Measurements from ENCODE around the gene MIS18A.
A peak's percentile ranks its signal among the peaks of the same experiment; 100 is the strongest.
"Not testable (repeated sequence)": the region's sequence is repeated elsewhere in the genome, so short reads cannot be mapped to it uniquely, and the experiment has no call there.

MIS18A gene

GRCh38 chr21:32304998-32305397 is 26.1 kb upstream of the MIS18A start:
- no peak for DNase-seq (ENCODE audit: low spot score)

GRCh38 chr21:32303385-32303784 is 24.5 kb upstream of the MIS18A start:
- DNase-seq (ENCODE audit: low spot score): no peak

DNA sequence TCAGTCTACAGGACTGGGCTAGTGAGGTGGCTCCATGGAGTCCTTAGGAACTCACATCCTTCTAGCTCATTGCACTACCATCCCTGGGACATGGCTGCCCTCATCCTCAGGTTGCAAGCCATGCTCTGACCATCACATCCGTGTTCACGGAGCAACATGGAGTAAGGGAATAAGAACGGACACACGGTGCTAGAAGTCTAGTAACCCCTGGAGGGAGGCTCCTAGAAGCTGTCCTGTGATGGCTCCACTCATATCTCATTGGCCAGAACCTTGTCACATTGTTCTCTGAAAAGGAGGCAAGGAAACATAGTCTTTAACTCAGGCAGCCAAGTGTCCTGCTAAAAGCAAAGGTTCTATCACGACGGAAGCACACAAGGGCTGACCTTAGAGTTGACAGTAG is 23.7 kb upstream of the MIS18A start:
- no peak for DNase-seq (ENCODE audit: low spot score)

DNA sequence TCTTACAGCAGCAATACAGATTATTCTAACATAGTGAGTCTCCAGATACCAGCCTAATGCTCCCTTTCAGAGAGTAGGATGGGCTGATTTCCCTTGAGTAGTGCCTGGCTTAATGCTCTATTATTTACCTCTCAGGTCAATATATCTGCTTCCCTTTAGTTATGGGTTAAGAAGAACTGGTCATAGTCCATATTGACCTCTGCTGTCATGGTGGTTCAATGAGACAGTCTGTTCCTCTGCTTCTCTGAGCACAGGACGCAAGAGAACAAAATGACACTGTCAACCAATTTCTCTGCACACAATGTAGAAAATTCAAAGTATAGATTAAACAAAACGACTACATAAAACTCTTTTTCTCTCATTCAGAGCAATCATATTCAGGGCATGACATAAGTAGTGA is 22.7 kb upstream of the MIS18A start:
- DNase-seq (ENCODE audit: low spot score): no peak

DNA sequence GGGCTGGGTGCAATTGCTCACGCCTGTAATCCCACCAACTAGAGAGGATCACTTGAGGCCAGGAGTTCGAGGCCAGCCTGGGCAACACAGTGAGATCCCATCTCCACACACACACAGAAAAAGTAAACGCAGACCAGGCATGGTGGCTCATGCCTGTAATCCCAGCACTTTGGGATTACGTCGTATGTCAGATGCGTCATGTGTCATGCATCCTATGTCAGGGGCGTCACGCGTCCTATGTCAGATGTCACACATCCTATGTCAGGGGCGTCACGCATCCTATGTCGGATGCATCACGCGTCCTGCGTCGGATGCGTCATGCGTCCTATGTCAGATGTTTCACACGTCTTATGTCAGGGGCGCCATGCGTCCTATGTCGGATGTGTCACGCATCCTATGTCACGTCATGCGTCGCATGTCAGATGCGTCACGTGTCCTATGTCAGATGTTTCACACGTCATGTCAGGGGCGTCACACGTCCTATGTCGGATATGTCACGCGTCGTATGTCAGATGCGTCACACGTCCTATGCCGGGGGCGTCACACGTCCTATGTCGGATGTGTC is 21.4 kb upstream of the MIS18A start:
- DNase-seq (ENCODE audit: low spot score): no peak

GRCh38 chr21:32299695-32300094 is 20.8 kb upstream of the MIS18A start:
- no peak for DNase-seq (ENCODE audit: low spot score)

DNA sequence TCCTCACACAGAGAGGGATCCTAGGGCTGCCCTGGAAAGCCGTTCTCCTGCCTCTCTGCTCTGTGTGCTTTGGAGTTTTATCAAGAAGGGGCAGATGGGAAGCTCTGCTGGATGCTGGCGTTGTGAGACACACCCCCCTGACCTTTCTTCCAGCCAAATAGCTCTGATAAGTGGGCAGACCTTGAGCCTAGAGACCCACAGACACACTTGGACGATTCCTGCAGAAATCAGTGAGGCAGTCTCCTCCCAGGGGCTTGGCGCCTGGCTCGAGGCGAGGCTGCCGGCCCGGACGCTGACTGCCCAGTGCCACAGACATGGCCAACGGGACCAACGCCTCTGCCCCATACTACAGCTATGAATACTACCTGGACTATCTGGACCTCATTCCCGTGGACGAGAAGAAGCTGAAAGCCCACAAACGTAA is 19.8 kb upstream of the MIS18A start, which contains the start of gene MRAP:
TSS of gene MRAP (plus strand) at position 198 of the 424 bp plus-strand sequence. CDS start at position 315, 117 bp downstream.
- no peak for DNase-seq (ENCODE audit: low spot score)

DNA sequence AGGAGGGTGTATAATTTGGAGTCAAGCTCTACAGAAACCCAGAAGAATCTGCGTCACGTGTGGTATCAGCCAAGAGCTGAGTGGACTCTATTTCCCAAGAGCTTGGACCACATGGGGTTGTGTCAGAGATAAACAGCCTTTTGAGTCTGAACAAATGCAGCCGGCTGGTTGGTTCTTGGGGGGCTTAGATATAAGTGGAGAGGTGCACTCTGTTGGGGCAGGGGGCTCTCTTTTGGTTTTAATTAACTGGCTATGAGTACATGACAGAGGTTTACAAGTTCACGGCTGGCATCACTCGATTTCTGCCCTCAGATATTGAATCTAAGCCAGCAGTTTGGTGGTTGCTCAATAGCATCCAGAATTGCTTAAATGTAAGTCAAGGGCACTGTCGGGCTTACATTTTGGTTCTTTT is 19.3 kb upstream of the MIS18A start:
- peak; percentile 38 for DNase-seq (ENCODE audit: low spot score)

DNA sequence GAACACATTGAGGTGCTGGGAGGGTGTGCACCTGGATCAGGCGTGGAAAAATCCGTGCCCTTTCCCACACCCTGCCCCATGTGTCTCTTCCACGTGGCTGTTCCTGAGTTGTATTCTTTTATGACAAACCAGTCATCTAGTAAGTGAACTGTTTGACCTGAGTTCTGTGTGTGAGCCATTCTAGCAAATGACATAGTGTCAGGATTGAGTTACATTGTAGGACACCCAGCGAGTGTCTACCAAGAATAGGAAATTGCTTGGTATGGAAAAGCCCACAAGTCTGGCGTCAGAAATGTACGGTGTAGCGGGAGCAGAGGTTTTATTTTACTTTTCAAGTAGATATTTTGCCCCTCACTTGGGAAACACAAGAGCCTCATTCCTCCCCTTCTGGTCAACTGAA is 18.6 kb upstream of the MIS18A start:
- DNase-seq (ENCODE audit: low spot score): no peak

GRCh38 chr21:32285476-32285875 is 6.6 kb upstream of the MIS18A start:
- no peak for DNase-seq (ENCODE audit: low spot score)

DNA sequence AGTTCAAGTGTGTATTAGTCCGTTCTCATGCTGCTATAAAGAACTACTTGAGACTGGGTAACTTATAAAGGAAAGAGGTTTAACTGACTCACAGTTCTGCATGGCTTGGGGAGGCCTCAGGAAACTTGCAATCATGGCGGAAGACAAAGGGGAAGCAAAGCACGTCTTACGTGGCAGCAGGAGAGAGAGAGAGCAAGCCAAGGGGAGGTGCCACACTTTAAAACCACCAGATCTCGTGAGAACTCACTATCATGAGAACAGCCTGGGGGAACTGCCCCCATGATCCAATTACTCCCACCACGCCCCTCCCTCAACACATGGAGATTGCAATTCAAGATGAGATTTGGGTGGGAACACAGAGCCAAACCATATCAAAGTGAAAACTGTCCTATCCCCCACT is 4.1 kb upstream of the MIS18A start:
- DNase-seq (ENCODE audit: low spot score): no peak

- DNase-seq (ENCODE audit: low spot score): no peak
Observed at GRCh38 chr21:32281531-32281930, 2.7 kb upstream of the MIS18A start.

DNA sequence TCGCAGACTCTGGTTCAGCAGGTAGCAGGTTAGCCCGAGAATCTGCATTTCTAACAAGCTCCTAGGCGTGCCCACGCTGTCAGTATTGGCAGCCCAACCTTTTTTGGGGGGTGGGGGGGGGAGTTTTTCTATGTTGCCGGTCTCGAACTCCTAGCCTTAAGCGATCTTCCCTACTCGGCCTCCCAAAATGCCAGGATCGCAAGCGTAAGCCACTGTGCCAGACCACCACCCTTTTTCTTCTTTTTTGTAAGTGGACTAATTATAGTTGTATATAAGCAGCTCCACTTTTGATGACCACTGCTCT is 480 bp upstream of the MIS18A start:
- DNase-seq (ENCODE audit: low spot score): no peak

DNA sequence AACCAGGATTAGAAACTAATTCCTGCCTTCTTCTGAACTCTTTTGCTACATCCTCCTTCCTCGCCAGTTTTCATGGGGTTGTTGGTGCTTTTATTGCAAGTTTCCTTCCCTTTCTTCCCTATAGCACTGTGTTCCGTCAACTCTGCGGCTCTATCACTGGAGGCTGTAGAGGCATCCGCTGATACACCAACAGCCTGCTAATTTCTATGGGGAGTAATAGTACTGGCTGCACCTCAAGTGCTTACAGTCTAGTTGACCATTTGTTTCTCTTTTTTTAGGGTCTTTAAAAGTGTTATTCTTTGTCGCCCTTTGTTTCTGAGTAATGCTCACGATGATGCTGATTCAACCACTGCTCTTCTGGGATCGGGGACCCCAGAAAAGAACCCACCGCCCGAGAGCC is 746 bp downstream of the MIS18A start:
- DNase-seq (ENCODE audit: low spot score): no peak

GRCh38 chr21:32276671-32277070 is 2.2 kb downstream of the MIS18A start:
- no peak for DNase-seq (ENCODE audit: low spot score)

GRCh38 chr21:32270748-32271147 is 8.1 kb downstream of the MIS18A start:
- DNase-seq (ENCODE audit: low spot score): no peak

GRCh38 chr21:32265321-32265720 is 13.5 kb downstream of the MIS18A start:
- DNase-seq (ENCODE audit: low spot score): not testable (repeated sequence)

DNA sequence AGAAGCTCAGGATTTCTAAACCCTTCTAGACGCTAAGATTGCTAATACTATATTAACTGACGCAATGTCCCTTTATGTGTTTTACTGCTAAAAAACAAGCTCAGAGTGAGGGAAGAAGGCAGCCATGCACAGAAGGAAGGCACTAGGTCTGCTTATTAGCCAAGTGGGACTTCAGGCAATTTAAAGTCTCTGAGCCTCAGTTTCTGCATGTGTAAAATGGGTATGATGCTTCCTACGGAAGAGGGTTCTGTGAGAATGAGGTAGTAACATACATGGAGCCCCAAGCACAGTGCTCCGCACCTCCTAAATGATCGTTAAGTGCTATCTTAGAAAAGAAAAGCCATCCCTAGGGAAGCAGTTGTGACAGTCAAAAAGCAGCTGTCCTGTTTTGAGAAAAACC is 16.9 kb downstream of the MIS18A start:
- DNase-seq (ENCODE audit: low spot score): no peak

DNA sequence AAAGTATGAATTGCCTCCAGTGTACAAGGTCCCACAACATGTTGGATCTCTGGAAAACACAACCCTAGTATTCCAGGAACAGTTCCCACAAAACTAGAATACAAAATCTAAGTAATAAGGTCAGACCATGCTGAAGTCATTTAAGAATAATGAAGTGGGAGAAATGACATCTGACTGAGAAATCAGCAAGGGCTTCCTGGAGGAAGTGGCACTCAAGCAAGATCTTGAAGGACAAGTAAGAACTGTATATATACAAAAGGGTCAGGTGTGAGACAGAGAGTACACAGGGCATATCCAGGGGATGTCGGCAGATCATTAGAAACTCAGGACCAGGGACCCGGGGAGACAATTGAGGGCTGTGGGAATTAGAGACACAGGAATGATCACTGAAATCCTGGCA is 18.7 kb downstream of the MIS18A start:
- no peak for DNase-seq (ENCODE audit: low spot score)

GRCh38 chr21:32258786-32259048 is 20.1 kb downstream of the MIS18A start:
- DNase-seq (ENCODE audit: low spot score): not testable (repeated sequence)

DNA sequence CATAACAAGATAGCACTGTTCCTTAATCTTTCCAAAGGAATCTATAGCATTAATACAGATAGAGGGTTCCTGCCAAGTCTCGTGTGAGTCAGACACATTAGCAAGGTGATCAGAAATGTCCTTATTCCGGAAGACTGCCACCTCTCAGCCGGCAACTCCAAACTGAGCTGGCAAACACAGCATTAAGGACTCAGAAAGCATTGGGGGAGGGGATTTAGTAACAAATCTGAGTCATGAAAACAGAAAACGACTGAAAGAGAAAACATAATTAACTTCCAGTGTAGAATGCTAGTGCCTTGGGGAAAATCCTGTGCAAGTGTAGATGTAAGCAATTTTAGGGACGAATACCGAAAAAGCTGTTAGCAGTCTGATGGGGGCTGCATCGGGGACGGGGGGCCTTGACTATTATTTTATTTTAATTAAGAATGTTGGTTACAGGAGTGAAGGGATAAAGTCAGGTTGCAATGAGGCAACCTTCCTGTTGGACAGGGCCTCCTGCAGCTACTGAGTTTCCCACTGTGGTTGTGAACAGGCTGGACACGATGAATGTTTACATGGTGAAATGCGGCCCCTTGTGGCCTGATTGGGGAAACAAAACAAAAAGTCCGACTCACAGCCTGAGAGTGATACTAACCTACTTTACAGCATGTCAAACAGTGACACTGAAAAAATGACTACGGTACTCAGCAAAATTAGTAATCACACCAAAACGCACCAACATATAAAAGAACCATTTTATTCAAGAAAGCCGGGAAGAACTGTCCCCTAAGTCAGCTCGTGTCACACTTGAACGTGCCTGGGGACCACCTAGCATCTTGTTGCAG is 20.7 kb downstream of the MIS18A start:
- peak; percentile 82 for DNase-seq (ENCODE audit: low spot score)

DNA sequence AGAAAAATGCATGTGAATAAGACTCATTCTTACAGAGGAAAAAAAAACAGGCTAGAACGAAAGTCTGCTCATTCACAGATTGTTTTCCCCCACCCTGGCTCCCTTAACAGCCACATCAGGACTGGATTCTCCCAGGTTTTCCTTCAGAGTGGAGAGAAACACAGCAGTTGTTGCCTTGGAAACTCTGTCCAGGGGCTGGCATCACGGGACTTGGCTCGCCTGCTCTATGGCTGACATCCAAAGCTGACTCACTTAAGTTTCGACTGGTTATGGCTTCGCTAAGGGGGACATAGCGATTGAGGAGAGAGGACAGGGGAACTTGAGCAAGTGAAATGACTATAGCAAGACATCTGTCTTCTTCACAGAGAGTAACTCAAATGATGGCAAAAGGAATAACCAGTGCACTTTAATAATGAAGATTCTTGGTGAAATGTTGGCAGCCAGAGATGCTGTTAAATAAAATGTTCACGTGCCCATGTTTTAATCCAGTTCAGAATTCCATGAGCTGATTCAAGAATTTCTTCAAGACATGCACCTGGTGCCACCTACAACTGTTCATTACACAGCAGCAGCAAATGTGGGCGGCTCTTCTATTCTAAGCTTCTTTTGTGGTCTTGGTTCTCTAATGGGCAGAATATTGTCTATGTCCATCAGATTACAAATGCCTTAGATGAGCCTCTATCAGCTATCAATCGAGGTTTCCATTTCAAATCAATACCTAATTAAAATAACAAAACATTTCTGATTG is 21.8 kb downstream of the MIS18A start:
- peak; percentile 92 for DNase-seq (ENCODE audit: low spot score)

GRCh38 chr21:32256251-32256650 is 22.6 kb downstream of the MIS18A start:
- DNase-seq (ENCODE audit: low spot score): no peak

Measured in AG20443 (cell line).